GM12864 (cell line): Measurements from ENCODE around the gene HOXB3.

Source experiments
- DNase-seq: peaks from one replicate; pipeline ENCODE4 v3.0.0-alpha.2; 2011; ENCODE audit warnings: low read depth
- H3K4me3 ChIP-seq: 2 replicates; pipeline ENCODE4 v1.5.1; 2011; ENCODE audit warnings: mild to moderate bottlenecking, low read depth, low read length, control low read depth
- CTCF ChIP-seq: IDR thresholded peaks from 2 replicates; pipeline ENCODE4 v1.5.1; 2011; ENCODE audit warnings: low read depth, mild to moderate bottlenecking, moderate library complexity, low read length, control low read depth, inconsistent platforms; ENCODE audit errors: missing control alignments

The HOXB3 gene

GRCh38 chr17:48591255-48592056 lies 1.4 kb upstream of the HOXB3 start:
- no peak overlapping the region for H3K4me3 ChIP-seq
- no peak for TF ChIP-seq CTCF
- no peak for DNase-seq

GRCh38 chr17:48590607-48591161 lies 643 bp upstream of the HOXB3 start:
- TF ChIP-seq CTCF, result no peak
- H3K4me3 ChIP-seq, result no peak overlapping the region

GRCh38 chr17:48589060-48589830 lies 796 bp downstream of the HOXB3 start:
- no peak for TF ChIP-seq CTCF
- DNase-seq, result no peak
- no peak overlapping the region for H3K4me3 ChIP-seq

More at GRCh38 chr17:48590607-48591161, 643 bp upstream of the HOXB3 start:
- DNase-seq, result no peak

GRCh38 chr17:48588528-48588927 lies 1.5 kb downstream of the HOXB3 start:
- no peak overlapping the region for H3K4me3 ChIP-seq
- no peak for TF ChIP-seq CTCF
- DNase-seq, result no peak

GRCh38 chr17:48588074-48588415 lies 2.0 kb downstream of the HOXB3 start:
- no peak for TF ChIP-seq CTCF
- H3K4me3 ChIP-seq, result no peak overlapping the region
- DNase-seq, result no peak

- no peak for TF ChIP-seq CTCF
- no peak for DNase-seq
- H3K4me3 ChIP-seq, result no peak overlapping the region
These were observed 2.6 kb downstream of the HOXB3 start for GRCh38 chr17:48587276-48588073.
